Right forelimb (tissue), 1 donor: ENCODE results near the gene MRPL12.
"Not testable (repeated sequence)": the region's sequence is repeated elsewhere in the genome, so short reads cannot be mapped to it uniquely, and the experiment has no call there.

ENCODE experiments used
- DNase-seq: peaks from one replicate; pipeline ENCODE4 v3.0.0-alpha.2; 2018

MRPL12 gene

GRCh38 chr17:81702934-81703746 lies at the start of gene MRPL12:
MRPL12 (plus strand) TSS chr17:81703367; CDS start chr17:81703502, 135 bp downstream.
- peak; percentile 93 for DNase-seq

GRCh38 chr17:81655378-81656117 lies 47.6 kb upstream of the MRPL12 start:
- no peak for DNase-seq

DNA sequence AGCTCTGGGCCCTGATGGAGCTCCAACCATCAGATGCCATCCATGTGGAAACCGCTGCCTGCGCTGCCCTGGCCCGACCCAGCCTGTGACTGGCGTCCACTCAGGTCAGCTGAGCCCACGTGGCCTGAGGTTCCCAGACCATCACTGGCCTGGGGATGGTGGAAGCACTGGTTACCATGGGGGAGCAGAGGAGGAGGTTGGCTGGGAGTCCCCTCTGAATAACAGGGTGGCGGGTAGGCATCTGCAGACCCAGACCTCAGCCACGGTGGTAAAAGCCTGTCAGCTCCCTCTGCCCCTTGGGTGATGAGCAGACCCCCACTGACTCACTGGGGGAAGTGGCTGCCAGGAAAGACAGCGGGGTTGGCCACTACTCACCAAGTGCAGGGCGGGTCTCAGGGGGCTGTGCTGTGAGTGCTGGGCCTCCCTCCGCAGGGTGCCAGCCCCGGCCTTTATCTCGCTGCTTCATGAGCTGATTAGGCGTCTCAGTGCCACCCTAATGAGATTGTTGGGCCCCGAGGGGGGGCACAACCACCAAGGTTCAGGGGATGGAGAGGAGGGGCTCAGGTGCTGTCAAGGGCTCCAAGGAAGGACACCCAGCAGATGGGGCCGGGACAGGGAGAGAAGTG lies 46.9 kb upstream of the MRPL12 start, which contains the start of gene PDE6G:
TSS of gene PDE6G (minus strand) at position 425 of the 626 bp plus-strand sequence. CDS start 3,237 bp downstream, outside the sequence.
- DNase-seq, result peak; percentile 21

- DNase-seq, result no peak
Measured at GRCh38 chr17:81656835-81657234, 46.3 kb upstream of the MRPL12 start.

- no peak for DNase-seq
Measured at GRCh38 chr17:81659038-81659437, 44.1 kb upstream of the MRPL12 start.

DNA sequence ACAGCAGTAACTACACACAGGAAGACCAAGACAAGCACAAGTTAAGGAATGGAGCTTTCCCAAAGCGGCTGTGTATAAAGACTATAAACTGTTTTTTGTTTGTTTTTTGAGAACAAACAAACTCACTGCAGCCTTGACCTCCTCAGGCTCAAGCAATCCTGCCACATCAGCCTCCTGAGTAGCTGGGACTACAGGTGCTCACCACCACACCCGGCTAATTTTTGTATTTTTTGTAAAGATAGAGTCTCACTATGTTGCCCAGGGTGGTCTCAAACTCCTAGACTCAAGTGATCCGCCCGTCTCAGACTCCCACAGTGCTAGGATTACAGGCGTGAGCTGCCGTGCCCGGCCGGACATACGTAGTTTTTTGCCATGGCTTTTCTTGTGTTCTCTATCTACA lies 42.7 kb upstream of the MRPL12 start:
- DNase-seq, result no peak

- no peak for DNase-seq
Measured at GRCh38 chr17:81662002-81662401, 41.2 kb upstream of the MRPL12 start.

GRCh38 chr17:81664051-81664470 lies 39.1 kb upstream of the MRPL12 start:
- no peak for DNase-seq

DNA sequence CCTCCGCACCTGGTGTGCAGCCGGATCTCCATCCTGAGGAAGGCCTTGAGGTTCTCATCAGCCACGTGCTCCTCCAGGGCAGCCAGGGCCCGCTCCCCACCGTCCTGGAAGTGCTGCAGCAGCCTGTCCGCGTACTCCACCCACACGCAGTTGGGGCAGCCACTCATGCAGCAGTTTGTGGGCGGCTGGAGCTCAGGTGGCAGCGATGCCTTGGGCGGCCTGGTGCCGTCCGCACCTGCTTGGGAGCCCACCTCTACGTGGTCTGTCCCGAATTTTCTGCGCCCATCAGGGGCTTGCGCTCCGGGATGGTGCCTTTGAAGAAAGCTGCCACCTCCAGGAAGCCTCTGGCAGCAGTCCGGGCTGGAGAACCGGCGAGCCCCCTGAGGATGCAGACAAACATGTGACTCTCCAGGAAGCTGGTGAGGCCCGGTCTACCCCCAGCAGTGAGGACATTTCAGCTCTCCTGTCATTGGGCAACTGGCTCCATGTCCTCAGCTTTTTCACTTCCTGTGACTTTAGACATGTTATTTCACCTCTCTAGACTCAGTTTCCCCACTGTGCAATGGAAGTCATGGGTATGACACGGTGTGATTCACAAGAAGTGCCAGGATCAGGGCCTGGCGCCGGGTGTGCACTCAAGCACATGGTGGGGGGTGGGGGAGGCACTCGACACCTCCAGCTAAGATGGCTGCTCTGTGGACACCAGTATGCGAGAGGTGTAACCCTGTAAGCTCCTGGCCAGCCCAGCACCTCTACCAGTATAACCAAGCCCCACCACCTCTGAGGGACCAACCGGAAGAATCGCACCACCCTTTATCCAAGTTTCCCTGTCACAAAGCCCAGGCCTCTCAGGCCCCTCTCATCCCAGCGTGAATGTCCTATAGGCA lies 37.7 kb upstream of the MRPL12 start:
- DNase-seq, result no peak

GRCh38 chr17:81666092-81666341 lies 37.1 kb upstream of the MRPL12 start:
- DNase-seq, result no peak

DNA sequence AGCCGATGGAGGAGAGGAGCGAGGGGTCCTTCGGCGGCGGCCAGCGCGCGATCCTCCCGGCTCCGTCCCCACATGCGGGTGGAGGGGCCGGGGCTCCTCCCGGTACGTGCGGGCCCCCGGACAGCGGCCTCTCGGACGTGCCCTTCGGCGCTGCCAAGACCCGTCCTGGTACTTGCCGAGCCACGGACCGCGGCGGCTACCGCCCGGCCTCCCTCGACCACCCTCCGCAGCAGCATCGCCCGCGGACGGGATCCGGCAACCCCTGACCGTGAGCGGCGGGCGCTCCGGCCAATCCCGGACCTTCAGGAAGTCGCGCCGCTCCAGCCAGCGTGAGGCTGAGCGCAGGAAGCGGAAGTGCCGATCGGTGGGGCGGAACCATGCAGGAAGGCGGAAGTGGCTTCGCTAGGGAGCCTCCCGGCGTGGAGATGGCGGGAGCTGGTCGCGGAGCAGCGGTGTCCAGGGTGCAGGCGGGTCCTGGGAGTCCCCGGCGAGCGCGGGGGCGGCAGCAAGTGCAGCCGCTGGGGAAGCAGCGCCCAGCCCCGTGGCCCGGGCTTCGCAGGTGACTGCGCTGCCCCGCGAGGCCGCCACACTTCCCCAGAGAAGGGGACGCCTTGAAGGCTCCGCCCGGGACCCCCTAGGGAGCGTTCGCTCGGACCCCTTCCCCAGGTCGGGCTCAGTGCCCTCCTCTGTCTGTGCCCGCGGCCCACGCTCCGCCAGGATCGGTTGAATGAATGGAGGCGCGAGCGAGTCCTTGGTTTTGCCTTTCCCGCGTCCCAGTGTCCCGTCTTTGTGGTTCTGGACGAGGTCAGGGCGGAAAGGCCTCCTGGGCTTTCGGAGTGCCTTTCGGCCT lies 36.6 kb upstream of the MRPL12 start, which contains the start of the genes CCDC137 and OXLD1:
TSS of gene CCDC137 (plus strand) at position 396 of the 850 bp plus-strand sequence. CDS start at position 426, 30 bp downstream.
TSS of gene OXLD1 (minus strand) at position 264 of the 850 bp plus-strand sequence. CDS start at position 236, 28 bp downstream.
- DNase-seq, result peak; percentile 96

GRCh38 chr17:81667754-81668153 lies 35.4 kb upstream of the MRPL12 start:
- no peak for DNase-seq

GRCh38 chr17:81672504-81672903 lies 30.7 kb upstream of the MRPL12 start:
- no peak for DNase-seq

DNA sequence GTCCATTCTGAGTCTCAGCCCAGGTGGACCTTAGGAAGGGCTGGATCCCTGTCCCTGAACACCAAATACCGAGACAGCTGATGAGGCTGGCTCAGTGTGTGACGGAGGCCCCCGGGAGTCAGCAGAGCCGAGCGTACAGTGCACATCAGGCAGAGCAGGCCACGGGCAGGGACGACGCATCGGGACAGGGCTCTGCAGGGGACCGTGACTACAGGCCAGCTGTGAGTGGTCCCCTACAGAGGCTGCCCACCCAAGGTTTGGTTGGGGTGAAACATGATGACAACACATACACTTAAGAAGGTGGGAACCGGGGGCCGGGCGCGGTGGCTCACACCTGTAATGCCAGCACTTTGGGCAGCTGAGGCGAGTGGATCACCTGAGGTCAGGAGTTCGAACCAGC lies 30.2 kb upstream of the MRPL12 start:
- no peak for DNase-seq

DNA sequence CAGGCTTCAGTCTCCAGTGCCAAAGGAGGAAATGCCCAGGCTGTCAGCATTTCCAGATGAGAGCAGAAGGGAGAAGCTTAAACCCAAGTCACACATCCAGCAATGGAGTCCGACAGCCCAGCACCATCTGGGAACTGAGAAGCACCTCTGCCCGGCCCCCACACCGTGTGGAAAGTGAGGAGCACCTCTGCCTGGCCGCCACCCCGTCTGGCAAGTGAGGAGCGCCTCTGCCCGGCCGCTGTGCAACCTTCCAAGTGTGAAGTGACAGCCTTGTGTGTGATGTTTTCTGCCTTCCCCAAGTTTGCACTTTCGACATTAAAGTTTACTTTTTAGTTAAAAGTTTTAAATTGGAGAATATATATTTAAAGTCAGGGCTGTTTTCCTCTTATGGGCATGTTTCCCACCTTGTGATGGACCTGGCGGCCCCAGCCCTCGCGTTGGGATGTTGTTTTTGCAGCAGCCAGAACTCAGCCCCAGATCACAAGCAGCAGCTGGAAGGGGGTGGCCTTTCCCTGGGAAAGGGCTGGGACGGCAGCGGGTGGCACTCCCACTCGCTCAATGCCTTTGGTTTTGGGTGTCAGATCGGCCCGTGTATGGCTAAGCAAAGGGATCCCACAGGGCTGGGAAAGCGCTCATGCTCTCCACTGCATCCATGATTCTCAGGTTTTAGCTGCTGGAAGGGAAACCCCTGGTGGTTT lies 29.5 kb upstream of the MRPL12 start:
- no peak for DNase-seq

DNA sequence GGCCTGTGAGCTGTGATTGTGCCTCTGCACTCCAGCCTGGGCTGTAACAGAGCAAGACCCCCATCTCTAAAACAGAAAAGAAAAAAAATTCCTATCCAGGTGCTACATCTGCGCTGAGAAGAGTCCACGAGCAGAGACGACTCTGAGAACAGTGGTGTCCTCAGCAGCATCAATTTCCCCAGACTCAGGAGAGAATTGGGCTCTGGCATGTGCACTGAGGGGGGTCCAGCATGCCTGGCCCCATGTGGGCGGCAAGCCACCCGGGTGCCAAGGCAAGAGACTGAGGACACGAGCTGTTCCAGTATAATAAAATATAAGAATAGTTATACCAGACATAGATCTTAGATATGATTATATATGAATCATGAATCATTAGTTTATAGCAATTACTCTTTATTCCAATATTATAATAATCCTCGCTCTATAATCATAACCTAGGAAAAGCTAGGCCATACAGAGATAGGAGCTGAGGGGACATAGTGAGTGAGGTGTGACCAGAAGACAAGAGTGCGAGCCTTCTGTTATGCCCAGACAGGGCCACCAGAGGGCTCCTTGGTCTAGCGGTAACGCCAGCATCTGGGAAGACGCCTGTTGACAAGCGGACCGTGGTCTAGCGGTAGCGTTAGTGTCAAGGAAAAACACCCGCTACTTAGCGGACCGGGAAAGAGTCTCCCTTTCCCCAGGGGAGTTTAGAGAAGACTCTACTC lies 27.5 kb upstream of the MRPL12 start:
- DNase-seq, result not testable (repeated sequence)

- DNase-seq, result no peak
Measured at GRCh38 chr17:81676906-81677305, 26.3 kb upstream of the MRPL12 start.

DNA sequence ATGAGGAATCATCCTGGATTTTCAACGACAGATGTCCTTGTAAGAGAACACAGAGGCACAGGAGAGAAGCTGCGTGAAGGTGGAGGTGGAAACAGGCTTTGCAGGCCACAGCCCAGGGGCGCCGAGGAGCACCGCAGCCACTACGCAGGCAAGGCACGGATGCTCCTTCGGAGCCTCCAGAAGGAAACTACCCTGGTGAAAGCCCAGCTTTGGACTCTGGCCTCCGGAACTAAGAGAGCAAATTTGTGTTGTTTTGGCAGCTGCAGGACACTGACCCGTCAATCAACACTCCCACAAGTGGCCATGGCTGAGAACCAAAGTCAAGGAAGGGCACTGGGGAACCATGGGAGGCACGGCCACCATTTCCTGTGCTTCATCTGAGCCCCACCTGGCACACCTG lies 23.0 kb upstream of the MRPL12 start:
- no peak for DNase-seq

- no peak for DNase-seq
Measured at GRCh38 chr17:81681672-81682071, 21.5 kb upstream of the MRPL12 start.

DNA sequence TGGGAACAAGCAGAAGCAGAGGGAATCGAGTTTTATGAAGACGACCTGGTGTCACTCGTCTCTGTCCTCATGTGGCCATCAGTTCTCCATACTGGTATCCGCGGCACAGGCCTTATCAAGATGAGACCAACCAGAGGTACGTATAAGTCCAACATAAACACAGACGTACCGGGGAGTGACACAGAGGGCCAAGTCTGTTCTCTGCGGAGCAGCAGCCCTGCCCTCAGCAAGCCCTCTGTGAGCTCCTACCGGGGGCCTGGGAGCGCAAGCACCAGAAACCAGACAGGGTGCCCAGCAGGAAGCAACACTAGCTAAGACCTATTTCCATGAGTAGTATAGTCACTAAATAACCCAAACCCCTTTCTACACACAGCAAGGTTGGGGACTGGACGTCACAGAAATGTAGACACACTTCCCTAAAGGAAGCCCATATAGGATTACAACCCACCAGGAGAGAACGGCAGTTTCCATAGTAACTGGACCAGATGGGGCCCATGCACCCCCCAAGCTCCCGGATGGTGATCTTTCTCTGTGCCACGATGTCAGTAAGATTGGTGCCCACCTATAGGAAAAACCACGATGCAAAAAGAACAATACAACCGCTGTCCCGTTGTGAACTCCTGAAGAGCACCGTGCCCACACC lies 20.5 kb upstream of the MRPL12 start:
- DNase-seq, result no peak
